ENCODE results near the gene IL31RA. TPM values are rescaled to one million over a fixed set of nuclear protein-coding genes. Genes with fewer than 3 reads are reported as not detected.

The IL31RA gene
- total RNA-seq, 4 donors from 2014 or later = 0.89 to 3.0 (median 1.0) TPM

GRCh38 chr5:55877655-55878054 is 26.5 kb downstream of the IL31RA start:
- H3K36me3 ChIP-seq = no peaks in the 10 kb centered on the region
- DNase-seq (ENCODE audit: low spot score in 2 of 2) = no peak
- no peak overlapping the region for H3K27ac ChIP-seq
- H3K4me1 ChIP-seq = no peaks in the 10 kb centered on the region
- no peaks in the 10 kb centered on the region for H3K27me3 ChIP-seq
- TF ChIP-seq EP300 (IDR thresholded peaks at IDR 0.05) = no peak
- TF ChIP-seq POLR2AphosphoS5 (IDR thresholded peaks at IDR 0.05) = no peak
- TF ChIP-seq CTCF (IDR thresholded peaks at IDR 0.05) = no peak
- no peak for TF ChIP-seq POLR2A (IDR thresholded peaks at IDR 0.05)
- no peak overlapping the region for H3K4me3 ChIP-seq
- no peaks in the 10 kb centered on the region for H3K9me3 ChIP-seq

- H3K27me3 ChIP-seq = no peaks in the 10 kb centered on the region
- DNase-seq (ENCODE audit: low spot score in 2 of 2) = no peak
- H3K4me3 ChIP-seq = no peak overlapping the region
- TF ChIP-seq POLR2AphosphoS5 (IDR thresholded peaks at IDR 0.05) = no peak
- TF ChIP-seq POLR2A (IDR thresholded peaks at IDR 0.05) = no peak
- no peak for TF ChIP-seq EP300 (IDR thresholded peaks at IDR 0.05)
- no peak for TF ChIP-seq CTCF (IDR thresholded peaks at IDR 0.05)
- H3K4me1 ChIP-seq = no peaks in the 10 kb centered on the region
- no peaks in the 10 kb centered on the region for H3K36me3 ChIP-seq
- H3K27ac ChIP-seq = no peak overlapping the region
- no peaks in the 10 kb centered on the region for H3K9me3 ChIP-seq
Observed at GRCh38 chr5:55880453-55880852, 29.3 kb downstream of the IL31RA start.

- Histone ChIP-seq H3K36me3 (no peaks in the 10 kb centered on the region), H3K27me3 (no peaks in the 10 kb centered on the region), H3K4me3 (no peak overlapping the region), H3K4me1 (no peaks in the 10 kb centered on the region), H3K27ac (no peak overlapping the region), H3K9me3 (no peaks in the 10 kb centered on the region)
- no peak for TF ChIP-seq POLR2A (IDR thresholded peaks at IDR 0.05)
- no peak for TF ChIP-seq CTCF (IDR thresholded peaks at IDR 0.05)
- TF ChIP-seq POLR2AphosphoS5 (IDR thresholded peaks at IDR 0.05) = no peak
- no peak for TF ChIP-seq EP300 (IDR thresholded peaks at IDR 0.05)
- 60% methylated on average over 9 of the region's 9 CpGs for WGBS
- DNase-seq (ENCODE audit: low spot score in 2 of 2) = no peak
Observed at GRCh38 chr5:55885359-55885758, 34.2 kb downstream of the IL31RA start.

GRCh38 chr5:55888205-55888604 is 37.0 kb downstream of the IL31RA start:
- Histone ChIP-seq H3K4me1 (no peaks in the 10 kb centered on the region), H3K4me3 (no peak overlapping the region), H3K9me3 (no peaks in the 10 kb centered on the region), H3K27ac (no peak overlapping the region), H3K27me3 (no peaks in the 10 kb centered on the region), H3K36me3 (no peaks in the 10 kb centered on the region)
- TF ChIP-seq POLR2A (IDR thresholded peaks at IDR 0.05) (no peak), CTCF (IDR thresholded peaks at IDR 0.05) (no peak), EP300 (IDR thresholded peaks at IDR 0.05) (no peak), POLR2AphosphoS5 (IDR thresholded peaks at IDR 0.05) (no peak)
- WGBS = 71% methylated on average over 5 of the region's 5 CpGs
- DNase-seq (ENCODE audit: low spot score in 2 of 2) = no peak

GRCh38 chr5:55892479-55892878 is 41.3 kb downstream of the IL31RA start:
- Histone ChIP-seq H3K27ac (no peak overlapping the region), H3K4me1 (peaks cover 5% of the 10 kb centered on the region), H3K36me3 (no peaks in the 10 kb centered on the region), H3K4me3 (no peak overlapping the region), H3K9me3 (no peaks in the 10 kb centered on the region), H3K27me3 (no peaks in the 10 kb centered on the region)
- no peak for TF ChIP-seq EP300 (IDR thresholded peaks at IDR 0.05)
- no peak for TF ChIP-seq CTCF (IDR thresholded peaks at IDR 0.05)
- no peak for TF ChIP-seq POLR2AphosphoS5 (IDR thresholded peaks at IDR 0.05)
- no peak for TF ChIP-seq POLR2A (IDR thresholded peaks at IDR 0.05)
- WGBS = 52% methylated on average over 2 of the region's 2 CpGs
- DNase-seq (ENCODE audit: low spot score in 2 of 2) = no peak

All from suprapubic skin (tissue), 4 donors.